GM21528 (cell line): ENCODE results near the gene APOM.
A peak's percentile ranks its signal among the peaks of the same experiment; 100 is the strongest.

ENCODE experiments used
- ATAC-seq: cut with Tn5 transposase; IDR thresholded peaks from one replicate; pipeline ENCODE4 v1.9.1; 2021; ENCODE audit warnings: mild to moderate bottlenecking, moderate library complexity; ENCODE audit not compliant: unreplicated experiment, low FRiP score

Gene APOM

GRCh38 chr6:31701666-31702404 is 46.1 kb downstream of the APOM start:
- no peak for ATAC-seq

GRCh38 chr6:31702405-31702818 is 46.7 kb downstream of the APOM start:
- no peak for ATAC-seq

DNA sequence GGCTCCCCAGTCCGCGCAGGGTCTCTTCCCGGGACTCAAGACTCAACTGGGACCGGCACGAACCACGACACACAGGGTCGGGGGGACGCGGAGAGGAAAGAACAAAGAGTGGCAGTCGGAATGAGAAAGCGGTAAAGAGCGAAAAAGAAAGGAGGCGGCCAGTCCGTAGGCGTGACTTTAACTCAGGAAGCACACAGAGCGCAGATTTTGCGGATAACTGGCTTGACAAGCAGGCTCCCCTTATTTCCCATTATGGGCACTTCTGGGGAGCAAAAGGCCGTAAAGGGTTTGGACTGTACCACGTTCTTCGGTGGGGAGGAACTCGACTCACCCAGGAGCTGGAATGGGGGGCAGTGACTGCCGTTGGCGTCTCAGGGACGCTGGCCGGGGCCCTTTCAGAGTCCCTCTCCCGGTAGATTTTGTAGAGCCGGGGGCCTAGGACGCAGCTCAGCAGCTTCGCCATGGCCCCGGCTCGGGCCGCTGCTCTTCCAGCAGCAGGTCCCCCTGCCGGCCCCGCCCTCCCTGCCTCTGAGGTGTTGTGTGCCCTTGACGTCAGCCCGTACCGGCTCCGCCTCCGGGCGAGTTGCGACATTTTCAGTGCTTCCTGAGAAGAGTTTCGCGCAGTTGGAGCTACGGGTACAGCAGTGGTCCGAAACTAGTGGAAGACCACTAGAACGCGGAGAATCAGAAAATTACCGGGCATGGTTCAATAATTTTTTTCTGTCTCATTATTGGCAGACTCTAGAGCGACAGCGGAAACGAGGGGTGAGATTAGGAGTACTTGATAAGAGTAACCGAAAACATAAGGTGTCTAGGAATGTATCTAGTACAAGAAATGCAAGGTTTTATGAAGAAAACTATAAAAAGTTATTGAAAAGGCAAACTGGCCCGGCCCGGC is 47.4 kb downstream of the APOM start, which contains the start of gene ABHD16A:
Gene ABHD16A (minus strand): TSS at position 506 of the 898 bp plus-strand sequence. CDS start 43 bp downstream, at position 463.
- peak; percentile 86 for ATAC-seq

GRCh38 chr6:31705931-31706330 is 50.2 kb downstream of the APOM start:
- ATAC-seq: no peak

DNA sequence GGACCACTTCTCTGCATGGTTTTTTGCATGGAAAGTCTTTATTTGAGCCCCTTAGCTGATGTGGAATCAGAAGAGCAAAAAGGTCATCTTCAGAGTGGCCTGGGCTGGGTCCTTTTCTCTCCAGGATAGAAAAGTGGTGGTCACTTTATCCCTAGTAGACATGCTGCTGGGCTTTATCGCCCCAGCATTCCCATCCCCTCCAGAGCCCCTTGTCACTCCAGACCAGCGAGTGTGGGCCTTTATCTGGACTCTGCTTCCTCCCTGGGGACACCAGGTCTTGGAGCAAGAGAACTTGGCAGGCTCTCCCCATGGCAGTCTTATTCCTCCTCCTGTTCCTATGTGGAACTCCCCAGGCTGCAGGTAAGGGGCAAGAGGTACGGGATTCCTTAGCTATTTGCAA is 50.9 kb downstream of the APOM start, which contains the start of gene LY6G6F:
Gene LY6G6F (plus strand): TSS at position 268 of the 400 bp plus-strand sequence. CDS start 41 bp downstream, at position 309.
- ATAC-seq: no peak

- ATAC-seq: no peak
Observed at GRCh38 chr6:31707701-31708100, 52.0 kb downstream of the APOM start.
